ENCODE results near the gene MAP4K3.

DNA sequence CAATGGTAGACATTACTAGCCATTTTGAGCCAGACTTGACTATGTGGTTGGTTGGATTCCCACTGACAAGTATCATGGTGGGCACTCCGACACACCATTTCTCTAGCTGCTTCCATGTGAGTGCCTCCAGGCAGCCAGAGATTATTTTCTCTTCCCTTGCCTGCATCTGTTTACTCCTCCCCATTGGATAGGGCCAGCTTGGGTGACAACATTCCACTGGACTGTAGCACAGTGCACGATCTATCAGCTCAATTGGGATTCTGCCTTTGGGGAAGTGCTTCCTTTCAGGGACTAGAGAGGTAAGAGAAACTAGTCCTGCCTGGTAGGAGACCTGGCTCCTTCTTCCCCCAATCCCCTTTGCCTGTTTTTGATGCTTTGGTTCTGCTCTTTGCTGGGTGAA is 49.0 kb upstream of the MAP4K3 start:
- no peak for TF ChIP-seq YBX1 (IDR thresholded peaks at IDR 0.05)
- no peak for TF ChIP-seq EZH2 (IDR thresholded peaks at IDR 0.05; ENCODE audit: borderline replicate concordance, control insufficient read depth, low read depth, low read length)
- TF ChIP-seq, protein P1, sequence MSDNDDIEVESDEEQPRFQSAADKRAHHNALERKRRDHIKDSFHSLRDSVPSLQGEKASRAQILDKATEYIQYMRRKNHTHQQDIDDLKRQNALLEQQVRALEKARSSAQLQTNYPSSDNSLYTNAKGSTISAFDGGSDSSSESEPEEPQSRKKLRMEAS (IDR thresholded peaks at IDR 0.05; ENCODE audit: low read depth, low read length), result no peak
- TF ChIP-seq HDAC6 (IDR thresholded peaks at IDR 0.05; ENCODE audit: unreplicated experiment), result no peak
- TF ChIP-seq POLR2AphosphoS5 (IDR thresholded peaks at IDR 0.05; ENCODE audit: low read length), result no peak
- TF ChIP-seq, protein P2, sequence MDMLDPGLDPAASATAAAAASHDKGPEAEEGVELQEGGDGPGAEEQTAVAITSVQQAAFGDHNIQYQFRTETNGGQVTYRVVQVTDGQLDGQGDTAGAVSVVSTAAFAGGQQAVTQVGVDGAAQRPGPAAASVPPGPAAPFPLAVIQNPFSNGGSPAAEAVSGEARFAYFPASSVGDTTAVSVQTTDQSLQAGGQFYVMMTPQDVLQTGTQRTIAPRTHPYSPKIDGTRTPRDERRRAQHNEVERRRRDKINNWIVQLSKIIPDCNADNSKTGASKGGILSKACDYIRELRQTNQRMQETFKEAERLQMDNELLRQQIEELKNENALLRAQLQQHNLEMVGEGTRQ (IDR thresholded peaks at IDR 0.05; ENCODE audit: borderline replicate concordance, low read depth, low read length), result no peak
